ENCODE data around the gene FBN1.

The FBN1 gene

GRCh38 chr15:48652510-48653076 lies 7.1 kb upstream of the FBN1 start:
- no peak for DNase-seq (ENCODE audit: low spot score)

GRCh38 chr15:48650931-48651330 lies 5.4 kb upstream of the FBN1 start:
- no peak for DNase-seq (ENCODE audit: low spot score)

GRCh38 chr15:48647962-48648361 lies 2.5 kb upstream of the FBN1 start:
- peak; percentile 23 for DNase-seq (ENCODE audit: low spot score)

- no peak for DNase-seq (ENCODE audit: low spot score)
These were observed 822 bp upstream of the FBN1 start for GRCh38 chr15:48646331-48646730.

- DNase-seq (ENCODE audit: low spot score), result peak; percentile 64
These were observed 517 bp downstream of the FBN1 start for GRCh38 chr15:48644827-48645557.

- no peak for DNase-seq (ENCODE audit: low spot score)
These were observed 1.1 kb downstream of the FBN1 start for GRCh38 chr15:48644467-48644826.

GRCh38 chr15:48643776-48644466 lies 1.6 kb downstream of the FBN1 start:
- DNase-seq (ENCODE audit: low spot score), result no peak

- no peak for DNase-seq (ENCODE audit: low spot score)
These were observed 2.3 kb downstream of the FBN1 start for GRCh38 chr15:48643206-48643605.

GRCh38 chr15:48642795-48643194 lies 2.7 kb downstream of the FBN1 start:
- no peak for DNase-seq (ENCODE audit: low spot score)

- DNase-seq (ENCODE audit: low spot score), result no peak
These were observed 4.1 kb downstream of the FBN1 start for GRCh38 chr15:48641416-48641815.

- no peak for DNase-seq (ENCODE audit: low spot score)
These were observed 6.5 kb downstream of the FBN1 start for GRCh38 chr15:48638963-48639362.

GRCh38 chr15:48637639-48638038 lies 7.9 kb downstream of the FBN1 start:
- no peak for DNase-seq (ENCODE audit: low spot score)

GRCh38 chr15:48636511-48636910 lies 9.0 kb downstream of the FBN1 start:
- DNase-seq (ENCODE audit: low spot score), result no peak

- DNase-seq (ENCODE audit: low spot score), result no peak
These were observed 10.6 kb downstream of the FBN1 start for GRCh38 chr15:48634893-48635292.

- no peak for DNase-seq (ENCODE audit: low spot score)
These were observed 11.4 kb downstream of the FBN1 start for GRCh38 chr15:48634096-48634495.

GRCh38 chr15:48632651-48633050 lies 12.9 kb downstream of the FBN1 start:
- DNase-seq (ENCODE audit: low spot score), result no peak

GRCh38 chr15:48631176-48631770 lies 14.2 kb downstream of the FBN1 start:
- DNase-seq (ENCODE audit: low spot score), result no peak

- no peak for DNase-seq (ENCODE audit: low spot score)
These were observed 15.3 kb downstream of the FBN1 start for GRCh38 chr15:48630245-48630644.

GRCh38 chr15:48628832-48629231 lies 16.7 kb downstream of the FBN1 start:
- DNase-seq (ENCODE audit: low spot score), result no peak

GRCh38 chr15:48627260-48627940 lies 18.1 kb downstream of the FBN1 start:
- DNase-seq (ENCODE audit: low spot score), result no peak

GRCh38 chr15:48625126-48625525 lies 20.4 kb downstream of the FBN1 start:
- no peak for DNase-seq (ENCODE audit: low spot score)

GRCh38 chr15:48624700-48625099 lies 20.8 kb downstream of the FBN1 start:
- peak; percentile 24 for DNase-seq (ENCODE audit: low spot score)
